CD14-positive monocyte (primary cell): ENCODE measurements around the gene SCN3A. TPM values are rescaled to one million over a fixed set of nuclear protein-coding genes. Genes with fewer than 3 reads are reported as not detected.

Experiments
- DNase-seq, 3 donors: peaks; one replicate each; pipeline ENCODE4 v3.0.0-alpha.2; 2011 to 2022
- H2AFZ ChIP-seq: 2 replicates; pipeline ENCODE4 v1.6.0; 2012; ENCODE audit warnings: mild to moderate bottlenecking, low read depth, low read length, inconsistent platforms; ENCODE audit not compliant: insufficient read depth, poor library complexity, severe bottlenecking
- H3K27ac ChIP-seq, 2 donors: 1 replicate in 1 of 2; 2 replicates in 1 of 2; pipeline ENCODE4 v1.5.1; 2012 to 2013; ENCODE audit warnings: low read length in 2 of 2, control low read depth in 1 of 2, inconsistent platforms in 1 of 2, low read depth in 1 of 2, mild to moderate bottlenecking in 1 of 2
- H3K27me3 ChIP-seq, 2 donors: one replicate each; pipeline versions ENCODE4 v1.6.0 to v1.6.1; 2011 to 2013; ENCODE audit warnings: low read length in 2 of 2; ENCODE audit not compliant: control insufficient read depth in 2 of 2, insufficient read depth in 2 of 2
- H3K36me3 ChIP-seq, 2 donors: replicated peaks in 1 of 2; 1 replicate in 1 of 2; 2 replicates in 1 of 2; pipeline versions ENCODE4 v1.5.1 to v1.6.1; 2012 to 2013; ENCODE audit warnings: low read length in 2 of 2, control low read depth in 1 of 2, inconsistent platforms in 1 of 2, mild to moderate bottlenecking in 1 of 2; ENCODE audit not compliant: insufficient read depth in 2 of 2, control insufficient read depth in 1 of 2
- H3K4me1 ChIP-seq, 2 donors: 1 replicate in 1 of 2; 2 replicates in 1 of 2; pipeline versions ENCODE4 v1.5.1 to v1.6.1; 2012 to 2013; ENCODE audit warnings: low read length in 2 of 2, control low read depth in 1 of 2, inconsistent platforms in 1 of 2, mild to moderate bottlenecking in 1 of 2, moderate library complexity in 1 of 2; ENCODE audit not compliant: insufficient read depth in 2 of 2, control insufficient read depth in 1 of 2
- H3K4me2 ChIP-seq: replicated peaks from 2 replicates; pipeline ENCODE3; 2012; ENCODE audit warnings: low read length, moderate library complexity, mild to moderate bottlenecking; ENCODE audit not compliant: poor library complexity, severe bottlenecking; ENCODE audit errors: extremely low read depth
- H3K4me3 ChIP-seq, 3 experiments: fragments of 200-600 bp in 1 of 3; sonication (generic) in 1 of 3; replicated peaks in 1 of 3; 1 replicate in 2 of 3; 2 replicates in 1 of 3; pipeline ENCODE4 v1.5.1; 2011 to 2013; ENCODE audit warnings: low read length in 3 of 3, mild to moderate bottlenecking in 3 of 3, control low read depth in 2 of 3, low read depth in 2 of 3, inconsistent platforms in 1 of 3, moderate library complexity in 1 of 3
- H3K79me2 ChIP-seq: 2 replicates; pipeline ENCODE4 v1.6.0; 2012; ENCODE audit warnings: mild to moderate bottlenecking, control low read depth, inconsistent platforms, low read length, moderate library complexity; ENCODE audit not compliant: insufficient read depth
- H3K9ac ChIP-seq: 2 replicates; pipeline ENCODE4 v1.6.0; 2017; ENCODE audit warnings: low read length, mild to moderate bottlenecking; ENCODE audit not compliant: insufficient read depth, poor library complexity, severe bottlenecking
- H3K9me3 ChIP-seq, 2 donors: replicated peaks in 1 of 2; 1 replicate in 1 of 2; 2 replicates in 1 of 2; pipeline versions ENCODE4 v1.5.1 to v1.6.1; 2012 to 2013; ENCODE audit warnings: low read length in 2 of 2, control low read depth in 1 of 2; ENCODE audit not compliant: control insufficient read depth in 1 of 2, insufficient read depth in 1 of 2
- H4K20me1 ChIP-seq: 2 replicates; pipeline ENCODE4 v1.6.0; 2012; ENCODE audit warnings: mild to moderate bottlenecking, low read length, control low read depth, moderate library complexity; ENCODE audit not compliant: insufficient read depth
- H3K27ac Mint-ChIP-seq, 7 donors: one replicate each; pipeline ENCODE4 v1.8.0; 2020; ENCODE audit warnings: mild to moderate bottlenecking in 7 of 7, mixed read lengths in 7 of 7, moderate library complexity in 6 of 7, inconsistent platforms in 2 of 7
- H3K27me3 Mint-ChIP-seq, 3 donors: one replicate each; pipeline ENCODE4 v1.8.0; 2021 to 2022; ENCODE audit warnings: low read depth in 3 of 3, mild to moderate bottlenecking in 3 of 3, mixed read lengths in 3 of 3, moderate library complexity in 3 of 3, inconsistent platforms in 1 of 3
- H3K36me3 Mint-ChIP-seq, 2 donors: one replicate each; pipeline ENCODE4 v1.8.0; 2020; ENCODE audit warnings: mixed read lengths in 2 of 2, inconsistent platforms in 1 of 2, mild to moderate bottlenecking in 1 of 2
- H3K4me1 Mint-ChIP-seq: one replicate; pipeline ENCODE4 v1.8.0; 2020; ENCODE audit warnings: mild to moderate bottlenecking, mixed read lengths
- H3K4me3 Mint-ChIP-seq, 2 donors: one replicate each; pipeline ENCODE4 v1.8.0; 2020; ENCODE audit warnings: mild to moderate bottlenecking in 2 of 2, mixed read lengths in 2 of 2, moderate library complexity in 1 of 2
- H3K9me3 Mint-ChIP-seq, 7 donors: one replicate each; pipeline ENCODE4 v1.8.0; 2020 to 2022; ENCODE audit warnings: mixed read lengths in 7 of 7, mild to moderate bottlenecking in 6 of 7, moderate library complexity in 6 of 7, inconsistent platforms in 2 of 7
- WGBS: methylation state at CpG from one replicate; pipeline ENCODE4 v1.1.5; 2013; ENCODE audit warnings: missing lambda C conversion rate; ENCODE audit not compliant: insufficient coverage; 5-methylcytosine and 5-hydroxymethylcytosine counted together
- intact Hi-C, 2 donors: fragments of 100-400 bp; cut with micrococcal nuclease; formaldehyde crosslinking; loops; one replicate each; pipeline versions ENCODE4 v1.15.0 to v1.15.1; 2023
- polyA plus RNA-seq, 3 donors: library from polyadenylated mRNA; depleted of rRNA in 1 of 3; unstranded in 2 of 3; stranded (reverse) in 1 of 3; fragments of 300-500 nt in 2 of 3; fragments of >200 nt in 1 of 3; fragmentation: Illumina TruSeq in 2 of 3; gene quantifications; 1 replicate in 2 of 3; 2 replicates in 1 of 3; pipeline ENCODE4 v1.2.3, GENCODE V29; 2012 to 2021
- TF ChIP-seq, protein P1 (sequence below): fragments of 200-600 bp; IDR thresholded peaks from one replicate; pipeline ENCODE4 v1.8.0; 2022; ENCODE audit warnings: antibody characterized with exemption, mild to moderate bottlenecking

SCN3A gene
- polyA plus RNA-seq, 3 donors: 0.03 TPM; not detected in 2

DNA sequence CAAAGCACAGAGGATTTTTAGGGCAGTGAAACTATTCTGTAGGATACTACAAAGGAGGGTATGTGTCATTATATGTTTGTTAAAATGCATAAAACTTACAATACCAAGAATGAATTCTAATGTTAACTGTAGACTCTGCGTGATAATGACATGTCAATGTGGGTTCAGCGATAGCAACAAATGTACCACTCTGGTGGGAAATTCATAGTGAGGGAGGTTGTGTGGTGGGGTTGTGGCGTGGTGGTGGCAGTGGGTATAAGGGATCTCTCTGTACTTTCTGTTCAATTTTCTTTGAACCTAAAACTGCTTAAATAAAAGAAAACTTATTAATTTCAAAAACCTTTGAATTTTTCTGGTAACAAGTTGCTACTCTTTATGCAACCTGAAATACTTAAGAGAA, 149.2 kb downstream of the SCN3A start:
- intact Hi-C loops: no loop called here
- Histone ChIP-seq H3K4me1 (no peaks in the 10 kb centered on the region), H3K27me3 (no peaks in the 10 kb centered on the region), H3K36me3 (no peaks in the 10 kb centered on the region), H3K9me3 (no peaks in the 10 kb centered on the region), H2AFZ (no peak overlapping the region), H3K79me2 (no peaks in the 10 kb centered on the region), H3K27ac (no peak overlapping the region), H3K4me3 (no peak overlapping the region), H4K20me1 (no peaks in the 10 kb centered on the region), H3K9ac (no peak overlapping the region), H3K4me2 (no peak overlapping the region)
- H3K36me3 Mint-ChIP-seq: no peaks in the 10 kb centered on the region
- H3K9me3 Mint-ChIP-seq: peaks cover 0 to 3% (median 0%) of the 10 kb centered on the region in 7 donors
- H3K27me3 Mint-ChIP-seq: peaks cover 0 to 2% (median 0%) of the 10 kb centered on the region in 3 donors
- DNase-seq: no peak
- TF ChIP-seq, protein P1, sequence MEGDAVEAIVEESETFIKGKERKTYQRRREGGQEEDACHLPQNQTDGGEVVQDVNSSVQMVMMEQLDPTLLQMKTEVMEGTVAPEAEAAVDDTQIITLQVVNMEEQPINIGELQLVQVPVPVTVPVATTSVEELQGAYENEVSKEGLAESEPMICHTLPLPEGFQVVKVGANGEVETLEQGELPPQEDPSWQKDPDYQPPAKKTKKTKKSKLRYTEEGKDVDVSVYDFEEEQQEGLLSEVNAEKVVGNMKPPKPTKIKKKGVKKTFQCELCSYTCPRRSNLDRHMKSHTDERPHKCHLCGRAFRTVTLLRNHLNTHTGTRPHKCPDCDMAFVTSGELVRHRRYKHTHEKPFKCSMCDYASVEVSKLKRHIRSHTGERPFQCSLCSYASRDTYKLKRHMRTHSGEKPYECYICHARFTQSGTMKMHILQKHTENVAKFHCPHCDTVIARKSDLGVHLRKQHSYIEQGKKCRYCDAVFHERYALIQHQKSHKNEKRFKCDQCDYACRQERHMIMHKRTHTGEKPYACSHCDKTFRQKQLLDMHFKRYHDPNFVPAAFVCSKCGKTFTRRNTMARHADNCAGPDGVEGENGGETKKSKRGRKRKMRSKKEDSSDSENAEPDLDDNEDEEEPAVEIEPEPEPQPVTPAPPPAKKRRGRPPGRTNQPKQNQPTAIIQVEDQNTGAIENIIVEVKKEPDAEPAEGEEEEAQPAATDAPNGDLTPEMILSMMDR: no peak
- no CpG with 5 or more reads among the region's 3 CpGs for WGBS
- no peak overlapping the region for H3K4me3 Mint-ChIP-seq
- no peak overlapping the region for H3K27ac Mint-ChIP-seq
- no peaks in the 10 kb centered on the region for H3K4me1 Mint-ChIP-seq

DNA sequence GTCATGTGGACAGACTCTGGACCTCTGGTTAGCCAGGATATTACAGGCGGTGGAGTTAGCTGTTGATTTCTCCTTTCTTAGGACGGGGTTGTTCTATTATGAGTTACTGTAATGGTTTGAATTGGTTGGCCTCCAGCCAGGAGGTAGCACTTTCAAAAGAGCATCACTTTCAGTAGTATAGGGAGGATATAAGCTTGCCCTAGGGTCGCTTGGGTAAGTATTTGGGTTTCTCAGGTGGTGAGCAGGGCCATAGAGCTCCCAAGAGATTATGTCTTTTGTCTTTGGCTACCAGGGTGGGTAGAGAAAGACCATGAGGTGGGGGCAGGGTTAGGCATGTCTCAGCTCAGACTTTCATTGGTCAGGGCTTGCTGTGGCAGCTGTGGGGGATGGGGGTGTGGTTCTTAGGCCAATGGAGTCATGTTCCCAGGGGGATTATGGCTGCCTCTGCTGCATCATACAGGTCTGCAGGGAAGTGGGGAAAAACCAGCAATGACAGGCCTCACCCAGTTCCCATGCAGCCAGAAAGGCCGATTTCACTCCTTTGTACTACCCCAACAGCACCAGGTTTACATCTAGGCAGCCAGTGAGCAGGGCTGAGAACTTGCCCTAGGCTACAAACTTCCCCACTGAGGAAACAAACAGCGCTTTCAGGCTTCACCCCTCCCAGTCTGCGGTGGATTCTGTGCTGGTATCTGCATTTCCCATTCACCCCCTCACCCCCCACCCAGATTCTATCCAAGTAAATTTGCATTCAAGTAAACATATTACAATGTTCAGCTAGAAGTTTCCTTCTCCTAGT, 159.1 kb downstream of the SCN3A start:
- 92% methylated on average over 5 of the region's 6 CpGs for WGBS
- no peak overlapping the region for H3K4me3 ChIP-seq
- no peaks in the 10 kb centered on the region for H3K36me3 Mint-ChIP-seq
- H2AFZ ChIP-seq: no peak overlapping the region
- intact Hi-C loops: no loop called here
- DNase-seq: no peak
- no peaks in the 10 kb centered on the region for H3K27me3 ChIP-seq
- H3K4me2 ChIP-seq: no peak overlapping the region
- peaks cover 0 to 8% of the 10 kb centered on the region in 2 donors for H3K9me3 ChIP-seq
- TF ChIP-seq, protein P1: no peak
- no peaks in the 10 kb centered on the region for H4K20me1 ChIP-seq
- peaks cover 2 to 14% (median 8%) of the 10 kb centered on the region in 7 donors for H3K9me3 Mint-ChIP-seq
- H3K27me3 Mint-ChIP-seq: peaks cover 0 to 2% (median 0%) of the 10 kb centered on the region in 3 donors
- H3K4me1 Mint-ChIP-seq: no peaks in the 10 kb centered on the region
- H3K4me1 ChIP-seq: no peaks in the 10 kb centered on the region
- no peak overlapping the region for H3K27ac Mint-ChIP-seq
- no peak overlapping the region for H3K27ac ChIP-seq
- no peaks in the 10 kb centered on the region for H3K79me2 ChIP-seq
- H3K9ac ChIP-seq: no peak overlapping the region
- no peak overlapping the region for H3K4me3 Mint-ChIP-seq
- H3K36me3 ChIP-seq: no peaks in the 10 kb centered on the region

Other genes starting within 250 kb of the SCN3A start
- under 1 TPM in 1 of 3 donors, not detected in 2; 0.07 TPM for gene SLC38A11, start 248.5 kb downstream of the SCN3A start, polyA plus RNA-seq
- not detected for gene SCN2A, start 35.4 kb upstream of the SCN3A start, polyA plus RNA-seq